Right lobe of liver (tissue), 6 donors: ENCODE results near the gene UMPS. TPM values are rescaled to one million over a fixed set of nuclear protein-coding genes. Genes with fewer than 3 reads are reported as not detected.
"Not testable (repeated sequence)": the region's sequence is repeated elsewhere in the genome, so short reads cannot be mapped to it uniquely, and the experiment has no call there.

Experiments used
- ATAC-seq, 4 donors: fragments of 200-7000 bp; cut with Tn5 transposase; one replicate each; pipeline ENCODE4 v1.9.1; 2020; ENCODE audit warnings: mild to moderate bottlenecking in 4 of 4, moderate library complexity in 4 of 4
- DNase-seq, 3 donors: peaks; one replicate each; pipeline ENCODE4 v3.0.0-alpha.2; 2020
- H3K27ac ChIP-seq, 3 donors: fragments of 200-600 bp; one replicate each; pipeline ENCODE4 v1.8.0; 2022
- H3K27me3 ChIP-seq, 2 donors: fragments of 200-600 bp; one replicate each; pipeline ENCODE4 v1.8.0; 2022
- H3K36me3 ChIP-seq, 4 donors: fragments of 200-600 bp; sonication (generic) in 1 of 4; one replicate each; pipeline versions ENCODE4 v1.5.1 to v1.8.0; 2017 to 2022; ENCODE audit warnings: control low read depth in 1 of 4
- H3K4me1 ChIP-seq, 4 donors: fragments of 200-600 bp; sonication (generic) in 1 of 4; one replicate each; pipeline versions ENCODE4 v1.5.1 to v1.8.0; 2017 to 2022; ENCODE audit warnings: control low read depth in 1 of 4
- H3K4me3 ChIP-seq, 3 donors: fragments of 200-600 bp; one replicate each; pipeline ENCODE4 v1.8.0; 2022
- H3K9me3 ChIP-seq, 4 donors: fragments of 200-600 bp; sonication (generic) in 1 of 4; one replicate each; pipeline versions ENCODE4 v1.5.1 to v1.8.0; 2017 to 2022; ENCODE audit warnings: control low read depth in 1 of 4
- CTCF ChIP-seq, 4 donors: fragments of 200-600 bp in 3 of 4; fragments of 450-650 bp in 1 of 4; IDR thresholded peaks; one replicate each; pipeline versions ENCODE4 v1.5.1 to v1.8.0; 2016 to 2022; ENCODE audit warnings: antibody characterized with exemption in 4 of 4, mild to moderate bottlenecking in 2 of 4
- POLR2A ChIP-seq: fragments of 450-650 bp; IDR thresholded peaks from one replicate; pipeline ENCODE4 v1.6.1; 2017; ENCODE audit warnings: antibody characterized with exemption, mild to moderate bottlenecking
- WGBS: methylation state at CpG from one replicate; pipeline ENCODE4 v1.1.6; 2018; ENCODE audit warnings: low coverage, low lambda C conversion rate; ENCODE audit not compliant: insufficient coverage; ENCODE audit errors: missing lambda C conversion rate; 5-methylcytosine and 5-hydroxymethylcytosine counted together
- intact Hi-C, 2 donors: fragments of 100-400 bp; cut with DNase I; formaldehyde crosslinking; loops; one replicate each; pipeline versions ENCODE4 v1.11.2 to v1.14.1; 2022
- total RNA-seq, 6 experiments: library from RNA; depleted of rRNA in 2 of 6; stranded (reverse); fragments of >200 nt in 2 of 6; fragmentation: NEBNext Ultra II Directional in 3 of 6; extraction: Animal tissue kit (Norgen Biotek cat#: 25700) in 3 of 6; gene quantifications; one replicate each; pipeline versions ENCODE4 v1.1.0 to v1.2.4, GENCODE V29; 2016 to 2023
- donor health status: DM: no; HTN: yes; CAD: no.
- donor health status: DM: no; HTN: no; CAD: no.
- donor health status: DM: no; HTN: no; CAD: no.
- donor health status: DM: no; HTN: yes; CAD: no.
- donor health status: DM: no; HTN: yes; CAD: no.

The UMPS gene
- total RNA-seq, 6 experiments from 2014 or later = 17.5 to 29.9 (median 25.5) TPM

GRCh38 chr3:124741027-124741426, 10.8 kb downstream of the UMPS start:
- intact Hi-C loops = no loop called here
- H3K9me3 ChIP-seq = no peaks in the 10 kb centered on the region
- no peak overlapping the region for H3K27ac ChIP-seq
- WGBS = 94% methylated on average over 6 of the region's 6 CpGs
- ATAC-seq (no peak), DNase-seq (no peak)
- TF ChIP-seq CTCF (IDR thresholded peaks at IDR 0.05) = no peak
- no peak for TF ChIP-seq POLR2A
- H3K4me3 ChIP-seq = no peak overlapping the region
- no peaks in the 10 kb centered on the region for H3K27me3 ChIP-seq
- H3K4me1 ChIP-seq = no peaks in the 10 kb centered on the region
- peaks cover 13 to 81% (median 35%) of the 10 kb centered on the region in 4 donors for H3K36me3 ChIP-seq

- H3K36me3 ChIP-seq = peaks cover 6 to 57% (median 21%) of the 10 kb centered on the region in 4 donors
- no peak overlapping the region for H3K4me3 ChIP-seq
- no peaks in the 10 kb centered on the region for H3K4me1 ChIP-seq
- TF ChIP-seq POLR2A (no peak), CTCF (IDR thresholded peaks at IDR 0.05) (no peak)
- H3K27me3 ChIP-seq = no peaks in the 10 kb centered on the region
- no peaks in the 10 kb centered on the region for H3K9me3 ChIP-seq
- intact Hi-C loops = no loop called here
- DNase-seq (no peak), ATAC-seq (no peak)
- WGBS = no CpG with 5 or more reads among the region's 6 CpGs
- no peak overlapping the region for H3K27ac ChIP-seq
Measured at GRCh38 chr3:124745756-124746155, 15.5 kb downstream of the UMPS start.

GRCh38 chr3:124747111-124747981, 17.1 kb downstream of the UMPS start:
- Histone ChIP-seq H3K27me3 (no peaks in the 10 kb centered on the region), H3K4me3 (no peak overlapping the region), H3K36me3 (peaks cover 0 to 41% (median 14%) of the 10 kb centered on the region in 4 donors), H3K27ac (no peak overlapping the region), H3K4me1 (no peaks in the 10 kb centered on the region), H3K9me3 (no peaks in the 10 kb centered on the region)
- TF ChIP-seq POLR2A = no peak
- TF ChIP-seq CTCF (IDR thresholded peaks at IDR 0.05) = no peak
- peak in 3 of 4 donors; percentile 32 to 34 (median 32) for ATAC-seq
- WGBS = 92% methylated on average over 8 of the region's 14 CpGs
- intact Hi-C loops = no loop called here
- no peak for DNase-seq

- no peaks in the 10 kb centered on the region for H3K9me3 ChIP-seq
- H3K27ac ChIP-seq = no peak overlapping the region
- no peak for DNase-seq
- no peak for TF ChIP-seq POLR2A
- no peak for TF ChIP-seq CTCF (IDR thresholded peaks at IDR 0.05)
- 81% methylated on average over 2 of the region's 8 CpGs for WGBS
- H3K4me3 ChIP-seq = no peak overlapping the region
- H3K36me3 ChIP-seq = peaks cover 0 to 31% (median 12%) of the 10 kb centered on the region in 4 donors
- ATAC-seq = peak; percentile 17 to 42 (median 32)
- no peaks in the 10 kb centered on the region for H3K4me1 ChIP-seq
- intact Hi-C loops = no loop called here
- H3K27me3 ChIP-seq = no peaks in the 10 kb centered on the region
Measured at GRCh38 chr3:124748560-124749198, 18.4 kb downstream of the UMPS start.

- intact Hi-C loops, H3K4me3 ChIP-seq, H3K9me3 ChIP-seq, ATAC-seq, DNase-seq, H3K4me1 ChIP-seq, H3K27me3 ChIP-seq, H3K27ac ChIP-seq: not testable (repeated sequence)
- WGBS = 85% methylated on average over 3 of the region's 27 CpGs
- H3K36me3 ChIP-seq = peaks cover 0 to 19% (median 5%) of the 10 kb centered on the region in 4 donors
Measured at GRCh38 chr3:124749877-124750276, 19.6 kb downstream of the UMPS start.
